ENCODE measurements around the gene ARHGDIA. TPM values are rescaled to one million over a fixed set of nuclear protein-coding genes. Genes with fewer than 3 reads are reported as not detected.

Gene ARHGDIA
- total and polyA plus RNA-seq, 2 of the 8 experiments (the other 6 are each of a cell fraction or from before 2014, with no cell fraction given), result 62.4 to 217 TPM

GRCh38 chr17:81909966-81910839 lies 39.1 kb upstream of the ARHGDIA start (continued):
- no peak for TF ChIP-seq CHD7 (IDR thresholded peaks at IDR 0.05; ENCODE audit: insufficient replicate concordance, low read length)
